Measurements from ENCODE around the gene SLC12A5.

Gene SLC12A5

DNA sequence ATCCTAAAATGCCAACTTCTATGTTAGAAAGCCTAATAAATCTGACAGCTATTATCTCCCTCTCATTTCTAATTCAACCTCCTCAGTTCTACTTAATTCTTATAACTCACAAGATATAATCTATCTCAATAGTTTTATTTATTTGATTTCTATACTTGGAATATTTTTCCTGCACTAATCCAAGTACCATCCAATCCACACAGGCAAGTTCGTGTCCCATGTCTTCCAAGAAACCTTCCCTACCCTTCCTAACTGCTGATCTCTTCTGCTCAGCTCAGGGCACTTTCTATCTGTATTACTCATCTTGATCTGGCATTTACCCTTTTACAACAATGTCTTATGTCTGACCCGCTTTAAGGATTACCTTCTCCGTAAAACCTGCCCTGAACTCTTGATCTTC lies 42.6 kb downstream of the SLC12A5 start:
- TF ChIP-seq, protein P1, sequence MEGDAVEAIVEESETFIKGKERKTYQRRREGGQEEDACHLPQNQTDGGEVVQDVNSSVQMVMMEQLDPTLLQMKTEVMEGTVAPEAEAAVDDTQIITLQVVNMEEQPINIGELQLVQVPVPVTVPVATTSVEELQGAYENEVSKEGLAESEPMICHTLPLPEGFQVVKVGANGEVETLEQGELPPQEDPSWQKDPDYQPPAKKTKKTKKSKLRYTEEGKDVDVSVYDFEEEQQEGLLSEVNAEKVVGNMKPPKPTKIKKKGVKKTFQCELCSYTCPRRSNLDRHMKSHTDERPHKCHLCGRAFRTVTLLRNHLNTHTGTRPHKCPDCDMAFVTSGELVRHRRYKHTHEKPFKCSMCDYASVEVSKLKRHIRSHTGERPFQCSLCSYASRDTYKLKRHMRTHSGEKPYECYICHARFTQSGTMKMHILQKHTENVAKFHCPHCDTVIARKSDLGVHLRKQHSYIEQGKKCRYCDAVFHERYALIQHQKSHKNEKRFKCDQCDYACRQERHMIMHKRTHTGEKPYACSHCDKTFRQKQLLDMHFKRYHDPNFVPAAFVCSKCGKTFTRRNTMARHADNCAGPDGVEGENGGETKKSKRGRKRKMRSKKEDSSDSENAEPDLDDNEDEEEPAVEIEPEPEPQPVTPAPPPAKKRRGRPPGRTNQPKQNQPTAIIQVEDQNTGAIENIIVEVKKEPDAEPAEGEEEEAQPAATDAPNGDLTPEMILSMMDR (conservative IDR thresholded peaks at IDR 0.05): no peak
- no peak for TF ChIP-seq ZFX (IDR thresholded peaks at IDR 0.05)
- no peak overlapping the region for H3K27ac ChIP-seq

DNA sequence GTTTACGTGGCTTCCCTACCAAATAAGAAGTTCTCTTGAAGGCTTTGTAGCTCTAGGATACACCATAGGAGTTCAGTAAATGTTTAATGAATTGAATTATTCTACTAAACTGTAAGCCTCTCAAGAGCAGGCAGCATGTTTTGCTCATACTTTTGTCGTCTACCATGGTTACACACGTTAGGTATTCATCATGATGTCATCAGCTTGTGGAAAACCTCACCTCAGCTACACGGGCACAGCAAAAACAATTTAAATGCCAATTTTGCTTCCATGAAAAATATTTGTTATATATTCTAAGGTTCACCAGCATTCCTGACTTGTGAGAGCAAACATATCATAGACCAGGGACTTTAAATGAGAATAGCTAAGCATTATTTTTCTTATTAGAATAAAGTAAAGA lies 44.0 kb downstream of the SLC12A5 start:
- TF ChIP-seq, protein P1 (conservative IDR thresholded peaks at IDR 0.05): no peak
- no peak for TF ChIP-seq ZFX (IDR thresholded peaks at IDR 0.05)
- no peak overlapping the region for H3K27ac ChIP-seq

DNA sequence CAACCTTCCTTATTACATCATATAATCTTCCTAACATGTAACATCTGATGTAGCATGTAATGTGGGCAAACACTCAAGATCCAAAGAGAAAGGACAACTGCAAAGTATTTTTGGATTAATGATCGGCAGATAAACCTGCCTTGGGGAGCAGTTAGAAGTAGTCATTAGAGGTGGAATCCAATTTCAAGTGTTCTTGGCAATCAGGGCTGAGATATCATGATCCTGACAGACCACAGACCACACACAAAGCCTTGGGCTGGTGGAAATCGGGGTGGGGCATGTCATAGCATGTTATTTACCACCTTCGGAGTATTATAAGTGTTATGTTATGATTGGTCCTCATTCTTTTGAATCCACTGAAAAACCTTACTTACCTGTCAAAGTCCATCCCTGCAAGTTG lies 44.4 kb downstream of the SLC12A5 start:
- H3K27ac ChIP-seq: no peak overlapping the region
- TF ChIP-seq, protein P1 (conservative IDR thresholded peaks at IDR 0.05): no peak
- no peak for TF ChIP-seq ZFX (IDR thresholded peaks at IDR 0.05)

DNA sequence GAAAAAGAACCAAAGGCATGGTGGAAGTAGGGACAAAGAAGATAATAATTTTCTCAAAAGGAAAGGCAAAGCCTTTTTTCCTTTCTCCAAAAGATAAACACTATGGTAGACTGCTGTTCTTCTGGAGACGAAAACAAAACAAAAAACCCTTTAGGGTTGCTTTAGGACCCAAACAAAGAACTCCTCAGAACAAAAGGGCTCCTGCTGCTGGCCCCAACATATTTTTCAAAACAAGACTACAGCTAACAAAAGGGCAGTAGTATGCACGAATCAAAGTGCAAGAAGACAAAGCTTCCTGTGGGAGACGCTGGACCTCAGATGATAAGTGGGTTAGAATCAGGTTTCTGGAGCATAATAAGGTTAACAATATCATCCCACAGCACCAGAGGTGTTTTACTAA lies 45.0 kb downstream of the SLC12A5 start:
- H3K27ac ChIP-seq: no peak overlapping the region
- TF ChIP-seq ZFX (IDR thresholded peaks at IDR 0.05): no peak
- TF ChIP-seq, protein P1 (conservative IDR thresholded peaks at IDR 0.05): no peak

DNA sequence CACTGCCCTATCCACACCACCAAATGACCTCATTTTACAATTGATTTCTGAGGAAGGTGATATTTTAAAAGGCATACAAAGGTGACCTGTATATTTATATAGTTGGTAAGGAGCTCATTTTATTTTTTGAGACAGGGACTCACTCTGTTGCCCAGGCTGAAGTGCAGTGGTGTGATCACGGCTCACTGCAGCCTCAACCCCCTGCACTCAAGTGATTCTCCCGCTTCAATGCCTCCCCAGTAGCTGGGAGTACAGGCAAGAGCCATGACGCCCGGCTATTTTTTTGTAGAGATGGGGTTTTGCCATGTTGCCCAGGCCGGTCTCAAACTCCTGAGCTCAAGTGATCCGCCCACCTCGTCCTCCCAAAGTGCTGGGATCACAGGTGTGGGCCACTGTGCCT lies 47.8 kb downstream of the SLC12A5 start:
- TF ChIP-seq, protein P1 (conservative IDR thresholded peaks at IDR 0.05): no peak
- TF ChIP-seq ZFX (IDR thresholded peaks at IDR 0.05): no peak
- no peak overlapping the region for H3K27ac ChIP-seq

DNA sequence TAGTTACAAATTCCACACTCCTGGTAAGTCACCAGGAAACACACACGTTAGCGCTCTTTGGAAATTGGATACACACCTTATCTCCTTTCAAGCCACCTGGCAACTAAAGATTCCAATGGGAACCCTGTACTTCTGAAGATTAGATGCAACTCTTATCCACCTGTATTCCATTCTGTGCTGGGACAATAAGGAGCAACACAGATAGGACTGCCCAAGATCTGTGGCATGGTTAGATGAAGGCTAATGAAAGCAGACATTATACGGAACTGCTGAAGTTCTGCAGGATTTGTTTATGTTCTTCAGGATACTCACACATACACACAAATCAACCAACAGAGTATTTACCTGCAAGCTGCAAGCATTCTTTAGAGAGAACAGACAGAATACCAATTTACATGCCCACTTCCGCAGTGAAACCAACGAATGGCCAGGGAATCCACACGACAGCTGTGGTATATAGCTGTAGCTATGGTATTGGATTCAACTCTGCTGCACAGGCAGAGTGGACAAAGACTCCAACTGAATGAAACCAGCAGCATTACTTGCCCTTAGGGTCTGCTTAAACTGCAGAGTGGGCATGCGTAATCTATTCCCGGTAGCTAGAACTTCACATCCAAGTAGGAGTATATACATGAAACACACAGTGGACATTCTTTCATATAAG lies 48.8 kb downstream of the SLC12A5 start:
- no peak for TF ChIP-seq ZFX (IDR thresholded peaks at IDR 0.05)
- TF ChIP-seq, protein P1 (conservative IDR thresholded peaks at IDR 0.05): no peak
- H3K27ac ChIP-seq: no peak overlapping the region

DNA sequence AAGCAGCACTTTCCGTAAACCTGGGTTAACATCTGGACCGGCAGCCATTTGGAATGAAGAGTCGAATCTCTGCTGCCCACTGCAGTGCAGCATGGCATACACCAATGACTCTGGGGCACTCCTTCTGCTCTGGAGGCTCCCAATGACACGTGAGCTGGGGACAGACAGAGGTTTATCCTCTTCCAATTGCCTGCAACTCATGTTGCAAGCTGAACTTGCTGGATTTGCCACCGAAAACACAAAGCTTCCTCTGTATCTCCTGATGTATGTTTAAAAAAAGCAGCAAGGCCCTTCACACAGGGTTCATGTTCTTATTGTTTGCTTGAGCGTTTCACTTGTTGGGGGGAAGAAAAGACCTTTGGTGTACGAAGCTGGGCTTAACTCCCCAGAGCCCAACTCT lies 49.9 kb downstream of the SLC12A5 start:
- H3K27ac ChIP-seq: no peak overlapping the region
- TF ChIP-seq ZFX (IDR thresholded peaks at IDR 0.05): no peak
- TF ChIP-seq, protein P1 (conservative IDR thresholded peaks at IDR 0.05): no peak

All from C4-2B (cell line).